Measurements from ENCODE around the gene FAM32A. TPM values are rescaled to one million over a fixed set of nuclear protein-coding genes. Genes with fewer than 3 reads are reported as not detected.

FAM32A gene
- total RNA-seq, 1 donor from 2014 or later, result 103 TPM

DNA sequence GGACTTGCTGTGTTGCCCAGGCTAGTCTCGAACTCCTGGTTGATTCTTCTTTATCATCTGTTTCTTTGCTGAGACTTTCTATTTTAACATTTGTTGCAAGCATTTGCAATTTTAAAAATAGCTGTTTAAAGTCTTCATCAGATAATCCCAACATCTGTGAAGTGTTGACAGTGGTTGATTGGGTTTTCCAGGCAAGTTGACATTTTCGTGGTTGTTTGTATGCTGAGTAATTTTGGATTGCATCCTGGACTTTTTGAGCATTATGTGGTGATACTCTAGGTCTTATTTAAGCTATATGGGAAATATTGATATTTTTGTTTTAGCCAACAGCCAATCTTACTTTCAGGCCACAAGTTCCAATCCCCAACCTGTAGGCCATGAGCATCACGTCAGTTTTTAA, 37.6 kb downstream of the FAM32A start:
- DNase-seq, result no peak
- H3K4me1 Mint-ChIP-seq (ENCODE audit: low read depth, unreplicated experiment), result no peaks in the 10 kb centered on the region
- H3K9me3 Mint-ChIP-seq (ENCODE audit: unreplicated experiment), result peaks cover 11% of the 10 kb centered on the region
- peaks cover 2% of the 10 kb centered on the region for H3K27me3 Mint-ChIP-seq (ENCODE audit: unreplicated experiment)
- no peak overlapping the region for H3K27ac Mint-ChIP-seq (ENCODE audit: unreplicated experiment)
- TF ChIP-seq, protein P1, sequence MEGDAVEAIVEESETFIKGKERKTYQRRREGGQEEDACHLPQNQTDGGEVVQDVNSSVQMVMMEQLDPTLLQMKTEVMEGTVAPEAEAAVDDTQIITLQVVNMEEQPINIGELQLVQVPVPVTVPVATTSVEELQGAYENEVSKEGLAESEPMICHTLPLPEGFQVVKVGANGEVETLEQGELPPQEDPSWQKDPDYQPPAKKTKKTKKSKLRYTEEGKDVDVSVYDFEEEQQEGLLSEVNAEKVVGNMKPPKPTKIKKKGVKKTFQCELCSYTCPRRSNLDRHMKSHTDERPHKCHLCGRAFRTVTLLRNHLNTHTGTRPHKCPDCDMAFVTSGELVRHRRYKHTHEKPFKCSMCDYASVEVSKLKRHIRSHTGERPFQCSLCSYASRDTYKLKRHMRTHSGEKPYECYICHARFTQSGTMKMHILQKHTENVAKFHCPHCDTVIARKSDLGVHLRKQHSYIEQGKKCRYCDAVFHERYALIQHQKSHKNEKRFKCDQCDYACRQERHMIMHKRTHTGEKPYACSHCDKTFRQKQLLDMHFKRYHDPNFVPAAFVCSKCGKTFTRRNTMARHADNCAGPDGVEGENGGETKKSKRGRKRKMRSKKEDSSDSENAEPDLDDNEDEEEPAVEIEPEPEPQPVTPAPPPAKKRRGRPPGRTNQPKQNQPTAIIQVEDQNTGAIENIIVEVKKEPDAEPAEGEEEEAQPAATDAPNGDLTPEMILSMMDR (IDR thresholded peaks at IDR 0.05; ENCODE audit: partially characterized antibody, unreplicated experiment), result no peak
- H3K4me3 Mint-ChIP-seq (ENCODE audit: unreplicated experiment), result no peak overlapping the region
- peaks cover 37% of the 10 kb centered on the region for H3K36me3 Mint-ChIP-seq (ENCODE audit: unreplicated experiment)

DNA sequence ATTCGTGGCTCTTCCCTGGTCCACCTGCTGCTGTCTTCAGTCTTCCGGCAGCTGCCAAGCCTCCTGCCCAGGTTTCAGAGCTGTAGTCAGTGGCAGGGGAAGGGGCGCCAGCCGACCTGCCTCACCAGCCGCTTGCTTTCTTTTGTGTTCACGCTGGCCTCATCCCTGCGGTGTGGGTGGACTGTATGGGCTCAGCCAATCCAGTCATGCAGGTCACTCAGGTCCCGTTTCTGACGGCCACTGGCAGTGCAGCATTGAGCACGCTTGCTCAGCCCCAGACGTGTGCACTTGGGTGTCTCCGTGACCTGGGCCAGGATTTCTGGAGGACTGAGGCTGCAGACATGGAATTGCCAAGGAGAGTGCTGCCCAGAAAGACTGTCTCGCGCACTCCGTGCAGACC, 38.5 kb downstream of the FAM32A start:
- H3K27ac Mint-ChIP-seq (ENCODE audit: unreplicated experiment), result no peak overlapping the region
- H3K4me1 Mint-ChIP-seq (ENCODE audit: low read depth, unreplicated experiment), result no peaks in the 10 kb centered on the region
- DNase-seq, result no peak
- peaks cover 1% of the 10 kb centered on the region for H3K27me3 Mint-ChIP-seq (ENCODE audit: unreplicated experiment)
- H3K36me3 Mint-ChIP-seq (ENCODE audit: unreplicated experiment), result peaks cover 32% of the 10 kb centered on the region
- TF ChIP-seq, protein P1 (IDR thresholded peaks at IDR 0.05; ENCODE audit: partially characterized antibody, unreplicated experiment), result no peak
- H3K4me3 Mint-ChIP-seq (ENCODE audit: unreplicated experiment), result no peak overlapping the region
- H3K9me3 Mint-ChIP-seq (ENCODE audit: unreplicated experiment), result peaks cover 11% of the 10 kb centered on the region

DNA sequence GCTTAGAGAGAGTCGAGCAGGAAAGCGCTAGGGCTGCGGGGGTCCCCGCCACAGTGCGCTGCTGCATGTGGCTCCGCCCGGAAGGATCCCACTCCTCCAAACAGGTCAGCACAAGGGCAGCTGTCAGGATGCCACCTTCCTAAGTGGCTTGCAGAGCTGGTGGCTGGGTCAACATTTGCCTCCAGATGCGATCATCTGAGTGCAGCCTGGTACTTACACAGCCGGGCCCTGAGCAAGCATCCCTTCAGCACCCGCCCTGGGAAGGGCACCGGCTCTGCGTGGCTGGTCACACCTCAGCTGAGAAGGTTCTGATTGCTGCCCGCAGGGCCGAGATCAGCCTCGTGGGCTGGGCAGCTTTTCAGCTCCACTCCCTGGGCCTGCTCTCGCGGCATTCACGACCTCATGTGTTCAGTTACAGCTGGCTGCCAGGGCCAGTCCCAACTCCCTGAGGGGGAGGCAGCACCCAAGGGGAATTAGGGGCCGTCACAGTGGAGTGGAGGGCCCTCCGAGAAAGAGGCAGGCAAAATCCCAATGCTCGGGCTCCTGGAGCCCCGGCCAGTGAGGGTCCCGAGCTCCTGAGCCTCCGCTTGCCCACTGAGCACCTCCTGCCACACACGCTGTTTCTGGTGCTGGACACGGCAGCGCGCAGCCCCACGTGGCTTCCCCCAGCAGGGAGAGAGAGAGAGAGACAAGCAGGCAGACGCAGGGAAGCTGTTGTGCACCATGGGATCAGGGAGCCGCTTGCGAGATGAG, 39.3 kb downstream of the FAM32A start:
- Mint-ChIP-seq H3K4me3 (ENCODE audit: unreplicated experiment) (no peak overlapping the region), H3K36me3 (ENCODE audit: unreplicated experiment) (peaks cover 27% of the 10 kb centered on the region), H3K27ac (ENCODE audit: unreplicated experiment) (no peak overlapping the region), H3K4me1 (ENCODE audit: low read depth, unreplicated experiment) (no peaks in the 10 kb centered on the region), H3K27me3 (ENCODE audit: unreplicated experiment) (peaks cover under 1% of the 10 kb centered on the region), H3K9me3 (ENCODE audit: unreplicated experiment) (peaks cover 10% of the 10 kb centered on the region)
- TF ChIP-seq, protein P1 (IDR thresholded peaks at IDR 0.05; ENCODE audit: partially characterized antibody, unreplicated experiment), result no peak
- no peak for DNase-seq

DNA sequence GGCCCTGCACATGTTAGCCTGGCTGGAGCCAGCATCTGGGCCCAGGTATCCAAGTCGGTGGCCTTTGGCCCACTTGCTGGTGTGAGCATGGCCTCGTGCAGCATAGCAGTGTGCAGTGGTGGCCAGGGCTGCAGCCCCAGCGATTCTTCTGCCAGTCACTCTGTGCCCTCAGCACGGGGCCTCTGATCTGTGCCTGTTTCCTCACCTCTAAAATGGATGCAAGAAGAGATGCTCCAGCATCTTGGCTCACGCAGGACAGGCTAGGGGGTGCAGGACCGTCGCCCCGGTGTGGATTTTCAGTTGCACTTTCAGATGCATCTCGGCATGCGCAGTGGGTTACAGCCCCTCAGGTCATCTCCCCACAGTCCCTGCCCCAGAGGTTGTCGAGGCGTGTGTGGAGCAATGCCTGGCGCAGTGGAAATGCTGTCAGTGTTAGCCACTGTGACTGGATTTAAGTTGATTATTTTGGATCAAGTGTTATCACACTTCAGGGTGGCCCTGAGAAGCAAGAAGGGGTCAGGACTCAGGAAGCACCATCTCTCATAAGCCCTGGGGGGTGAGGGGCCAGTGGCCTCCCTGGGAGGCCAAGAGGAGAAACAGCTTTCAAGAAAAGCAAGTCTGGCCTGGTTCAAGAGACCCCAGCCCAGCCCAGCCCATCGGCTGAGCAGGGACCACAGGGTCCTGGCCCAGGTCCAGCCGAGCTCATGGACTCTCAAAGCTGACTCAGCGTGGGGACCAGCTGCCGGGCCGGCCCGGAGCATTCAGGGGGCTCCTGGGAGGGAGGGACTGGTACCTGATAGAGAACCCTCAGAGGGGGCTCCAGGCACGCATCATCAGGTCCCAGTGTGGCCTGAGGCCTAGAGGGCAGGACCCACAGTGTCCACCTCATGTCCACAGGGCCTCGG, 40.3 kb downstream of the FAM32A start:
- Mint-ChIP-seq H3K27me3 (ENCODE audit: unreplicated experiment) (peaks cover 5% of the 10 kb centered on the region), H3K9me3 (ENCODE audit: unreplicated experiment) (peaks cover 7% of the 10 kb centered on the region), H3K4me3 (ENCODE audit: unreplicated experiment) (no peak overlapping the region), H3K27ac (ENCODE audit: unreplicated experiment) (no peak overlapping the region), H3K36me3 (ENCODE audit: unreplicated experiment) (peaks cover 19% of the 10 kb centered on the region), H3K4me1 (ENCODE audit: low read depth, unreplicated experiment) (no peaks in the 10 kb centered on the region)
- DNase-seq, result no peak
- TF ChIP-seq, protein P1 (IDR thresholded peaks at IDR 0.05; ENCODE audit: partially characterized antibody, unreplicated experiment), result no peak

All from glutamatergic neuron (in vitro differentiated cells).